GM12878 (cell line): ENCODE data around the gene INAFM1. TPM values are rescaled to one million over a fixed set of nuclear protein-coding genes. Genes with fewer than 3 reads are reported as not detected.

Source experiments
- ATAC-seq: fragments of 200-7000 bp; cut with Tn5 transposase; 3 replicates; pipeline ENCODE4 v1.9.1; 2020; ENCODE audit warnings: mild to moderate bottlenecking, moderate library complexity
- BruUV-seq: library from RNA; stranded (reverse); fragments of 400-500 nt; replicated peaks from 2 replicates; lab custom pipeline; 2021; lab: Mats Ljungman, UMichigan
- CTCF ChIA-PET: fragments of 300-600 bp; sonication (Branson Sonifier 250); formaldehyde crosslinking; extraction: SDS; loops from one replicate; lab custom pipeline; 2021; ENCODE audit warnings: inconsistent platforms; lab: Yijun Ruan, JAX
- POLR2A ChIA-PET: fragments of 350-600 bp; formaldehyde crosslinking; extraction: SDS; loops from one replicate; lab custom pipeline; 2021; ENCODE audit warnings: inconsistent platforms; lab: Charles Lee
- RAD21 ChIA-PET: fragments of 300-600 bp; sonication (Branson Sonifier 250); formaldehyde crosslinking; loops from one replicate; lab custom pipeline; 2023; ENCODE audit warnings: antibody characterized with exemption; ENCODE audit not compliant: unreplicated experiment; lab: Charles Lee
- SMC1A ChIA-PET: fragments of 300-600 bp; sonication (Branson Sonifier 250); formaldehyde crosslinking; loops from one replicate; lab custom pipeline; 2023; ENCODE audit not compliant: unreplicated experiment, uncharacterized antibody; lab: Charles Lee
- DNase-seq: peaks from one replicate; pipeline ENCODE4 v3.0.0-alpha.2; 2011; ENCODE audit warnings: low read depth, low spot score
- FAIRE-seq: peaks from 3 replicates; lab custom pipeline; 2011; peaks lifted over from hg19 to GRCh38; lab: Jason Lieb, UNC
- H2AFZ ChIP-seq: 2 replicates; pipeline ENCODE4 v1.6.0; 2011; ENCODE audit warnings: low read depth, low read length, control low read depth; ENCODE audit not compliant: control insufficient read depth
- H3K27ac ChIP-seq: 2 replicates; pipeline ENCODE4 v1.5.1; 2011; ENCODE audit warnings: control low read depth; ENCODE audit not compliant: control insufficient read depth, insufficient read depth
- H3K27me3 ChIP-seq, 2 experiments: replicated peaks in 1 of 2; 2 replicates each; pipeline versions ENCODE4 v1.6.0 to v1.6.1; 2011; ENCODE audit warnings: low read length in 1 of 2; ENCODE audit not compliant: control insufficient read depth in 2 of 2, insufficient read depth in 2 of 2
- H3K36me3 ChIP-seq, 2 experiments: 2 replicates each; pipeline ENCODE4 v1.5.1; 2011; ENCODE audit warnings: low read length in 1 of 2; ENCODE audit not compliant: control insufficient read depth in 2 of 2, insufficient read depth in 2 of 2
- H3K4me1 ChIP-seq: 2 replicates; pipeline ENCODE4 v1.6.1; 2011; ENCODE audit warnings: mild to moderate bottlenecking, low read length, moderate library complexity, mixed read lengths; ENCODE audit not compliant: control insufficient read depth, insufficient read depth
- H3K4me2 ChIP-seq: 2 replicates; pipeline ENCODE4 v1.6.0; 2011; ENCODE audit warnings: control low read depth; ENCODE audit not compliant: control insufficient read depth, insufficient read depth
- H3K4me3 ChIP-seq: fragments of 200-600 bp; sonication (generic); 2 replicates; pipeline ENCODE4 v1.5.1; 2016
- H3K79me2 ChIP-seq: 2 replicates; pipeline ENCODE4 v1.6.0; 2011; ENCODE audit warnings: low read length; ENCODE audit not compliant: control insufficient read depth, insufficient read depth
- H3K9ac ChIP-seq: 2 replicates; pipeline ENCODE4 v1.8.0; 2011; ENCODE audit warnings: low read length, control low read depth, mixed read lengths; ENCODE audit not compliant: control insufficient read depth, insufficient read depth
- H3K9me3 ChIP-seq: replicated peaks from 3 replicates; pipeline ENCODE4 v1.5.1; 2011; ENCODE audit warnings: mild to moderate bottlenecking, low read length; ENCODE audit not compliant: control insufficient read depth, insufficient read depth
- H4K20me1 ChIP-seq: 2 replicates; pipeline ENCODE4 v1.6.0; 2011; ENCODE audit not compliant: control insufficient read depth, insufficient read depth
- CHD2 ChIP-seq: IDR thresholded peaks from 2 replicates; pipeline ENCODE4 v1.6.1; 2011; ENCODE audit warnings: low read depth, low read length, improper control_type of control experiment, borderline replicate concordance
- CREB1 ChIP-seq: IDR thresholded peaks from 2 replicates; pipeline ENCODE4 v1.6.1; 2012; ENCODE audit warnings: low read depth, mild to moderate bottlenecking, inconsistent platforms
- FOXK2 ChIP-seq: fragments of 450-650 bp; IDR thresholded peaks from 2 replicates; pipeline ENCODE4 v1.6.1; 2017; ENCODE audit warnings: mild to moderate bottlenecking, moderate library complexity
- IKZF2 ChIP-seq, 2 experiments: fragments of 450-650 bp; IDR thresholded peaks; 2 replicates each; pipeline ENCODE4 v1.6.1; 2017; ENCODE audit warnings: mild to moderate bottlenecking in 2 of 2, moderate library complexity in 2 of 2
- MLLT1 ChIP-seq: fragments of 450-650 bp; IDR thresholded peaks from 2 replicates; pipeline ENCODE4 v1.6.1; 2016; ENCODE audit warnings: mild to moderate bottlenecking
- MYC ChIP-seq: IDR thresholded peaks from 2 replicates; pipeline ENCODE4 v1.6.1; 2011; ENCODE audit warnings: mild to moderate bottlenecking, low read length, moderate library complexity, inconsistent platforms; ENCODE audit not compliant: insufficient read depth, insufficient replicate concordance, insufficient read length, severe bottlenecking
- PAX8 ChIP-seq: fragments of 450-650 bp; IDR thresholded peaks from 2 replicates; pipeline ENCODE4 v1.6.1; 2017; ENCODE audit warnings: mild to moderate bottlenecking, moderate library complexity
- ZBTB4 ChIP-seq: fragments of 450-650 bp; formaldehyde crosslinking; IDR thresholded peaks from 2 replicates; pipeline ENCODE4 v1.4.0; 2022; ENCODE audit warnings: mild to moderate bottlenecking, moderate library complexity
- ZBTB40 ChIP-seq: fragments of 450-650 bp; IDR thresholded peaks from 2 replicates; pipeline ENCODE4 v1.6.1; 2016; ENCODE audit warnings: mild to moderate bottlenecking, moderate library complexity, borderline replicate concordance
- WGBS: methylation state at CpG from one replicate; pipeline ENCODE4 v1.1.6; 2016; ENCODE audit warnings: low lambda C conversion rate; ENCODE audit not compliant: insufficient replicate concordance, insufficient coverage; ENCODE audit errors: missing lambda C conversion rate; 5-methylcytosine and 5-hydroxymethylcytosine counted together
- in situ Hi-C: fragments of 300-500 bp; cut with MboI; formaldehyde crosslinking; loops from 9 replicates; pipeline ENCODE4 v1.14.3; 2018; ENCODE audit warnings: mixed read lengths
- intact Hi-C: fragments of 100-400 bp; cut with micrococcal nuclease; formaldehyde crosslinking; loops from one replicate; pipeline ENCODE4 v1.14.2; 2022; ENCODE audit not compliant: unreplicated experiment
- polyA plus RNA-seq, 11 experiments: library from polyadenylated mRNA; depleted of rRNA in 4 of 11; unstranded in 6 of 11; stranded (reverse) in 5 of 11; fragments of >200 nt; fragmentation: Nextera tagmentation in 4 of 11; fragmentation: Illumina TruSeq in 1 of 11; extraction: Ambion mirVana in 4 of 11; extraction: Trizol in 1 of 11; gene quantifications; 1 replicate in 1 of 11; 2 replicates in 10 of 11; pipeline versions ENCODE4 v1.2.1 to v1.2.3, GENCODE V29; 2011 to 2016; ENCODE audit warnings: inconsistent platforms in 2 of 11, missing spikeins in 2 of 11, low read depth in 1 of 11
- total RNA-seq, 4 experiments: library from RNA; depleted of rRNA in 3 of 4; stranded (reverse); fragments of >200 nt in 3 of 4; fragmentation: Illumina TruSeq in 1 of 4; extraction: Trizol in 1 of 4; gene quantifications; 2 replicates each; pipeline versions ENCODE4 v1.2.1 to v1.2.3, GENCODE V29; 2013 to 2021

Gene INAFM1
- total and polyA plus RNA-seq, 10 of the 15 experiments (the other 5 are each of a cell fraction or from before 2014, with no cell fraction given): 0.57 to 6.8 (median 1.1) TPM; not detected in 1

GRCh38 chr19:47228168-47228936 lies 46.3 kb upstream of the INAFM1 start (continued):
- TF ChIP-seq ZBTB4 (CRISPR knock-in tag) (no peak), MYC (no peak), PAX8 (no peak), CHD2 (0 out of 2 replicates have a peak, but pooled peaks have one; percentile 17)

DNA sequence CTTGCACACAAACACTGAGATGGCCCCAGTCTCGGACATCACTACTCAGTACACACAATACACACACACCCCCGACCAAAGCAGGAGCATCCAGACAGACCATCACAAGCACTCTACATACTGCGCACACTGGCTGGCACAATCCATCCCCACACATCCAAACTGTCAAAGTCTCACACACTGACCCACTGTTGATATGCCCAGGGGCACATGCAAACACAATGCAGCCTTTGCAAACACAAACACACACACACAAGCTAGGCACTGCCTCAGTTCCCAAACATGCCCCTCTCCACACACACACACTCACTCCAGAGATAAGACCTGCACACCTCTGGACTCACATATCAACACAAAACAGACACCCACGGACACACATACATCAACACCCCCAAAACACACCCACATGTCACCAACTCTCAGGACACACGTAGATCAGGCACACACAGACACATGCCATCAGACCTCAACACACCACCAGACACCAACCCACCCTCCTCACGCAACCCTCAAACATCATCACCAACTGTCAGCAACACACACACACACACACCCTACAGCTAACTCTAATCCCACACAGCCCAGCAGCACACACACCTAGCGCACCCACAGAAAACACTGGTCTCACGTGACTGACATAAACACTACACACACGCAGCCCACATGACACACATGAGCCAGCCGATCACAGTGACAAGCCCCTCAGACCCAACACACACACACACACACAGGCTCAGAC lies 45.6 kb upstream of the INAFM1 start:
- in situ Hi-C loops: no loop called here
- Histone ChIP-seq H4K20me1 (no peaks in the 10 kb centered on the region), H3K4me2 (peak overlapping the region; percentile 57), H3K4me3 (peak overlapping the region; percentile 91), H3K79me2 (peaks cover 28% of the 10 kb centered on the region), H3K27ac (no peak overlapping the region; the same call in 1 of the 2 replicates), H2AFZ (no peak overlapping the region), H3K4me1 (peaks cover 50% of the 10 kb centered on the region), H3K9me3 (no peaks in the 10 kb centered on the region), H3K27me3 (no peaks in the 10 kb centered on the region), H3K9ac (peak overlapping the region; percentile 68), H3K36me3 (peaks cover 0 to 3% of the 10 kb centered on the region in 2 experiments; a peak in 2 of 4 replicates)
- ATAC-seq (no peak), FAIRE-seq (no peak), DNase-seq (no peak)
- ChIA-PET RAD21 (interaction anchor here (1.1 to 2.2 kb wide), 3 partner anchors 15 to 27 kb away, joined by 3 to 8 read pairs (median 3); partner anchors contain the start of gene CCDC9), POLR2A (interaction anchor here (0.6 to 1.1 kb wide), 2 partner anchors 15 to 41 kb away, joined by 4 to 5 read pairs; no protein-coding TSS in a partner anchor), CTCF (interaction anchor here (1.0 to 6.1 kb wide), 4 partner anchors 15 to 18 kb away, joined by 3 to 55 read pairs (median 4); no protein-coding TSS in a partner anchor), SMC1A (interaction anchor here (1.0 to 1.8 kb wide), 2 partner anchors 15 to 18 kb away, joined by 3 to 4 read pairs; no protein-coding TSS in a partner anchor)
- BruUV-seq: no TSS peak
- intact Hi-C loops: loop anchor here (1.0 kb wide), 1 partner anchor 15 kb away; no protein-coding TSS in a partner anchor
- WGBS: 13% methylated on average over 10 of the region's 10 CpGs
- TF ChIP-seq CREB1: no peak
- TF ChIP-seq ZBTB40: no peak
- no peak; a peak in 1 of 4 replicates for TF ChIP-seq IKZF2 (IDR thresholded peaks at IDR 0.05)
- TF ChIP-seq FOXK2: peak; percentile 79
- TF ChIP-seq MLLT1: peak; percentile 46; the same call in 1 of the 2 replicates
